GM23338 (cell line): Measurements from ENCODE around the gene LRP1B. TPM values are rescaled to one million over a fixed set of nuclear protein-coding genes. Genes with fewer than 3 reads are reported as not detected.

Experiments used
- ATAC-seq: fragments of 200-7000 bp; cut with Tn5 transposase; 3 replicates; pipeline ENCODE4 v1.9.1; 2020
- DNase-seq: peaks from one replicate; pipeline ENCODE4 v3.0.0-alpha.2; 2015; ENCODE audit warnings: low spot score
- H2AFZ ChIP-seq: fragments of 200-600 bp; sonication (generic); 2 replicates; pipeline ENCODE4 v1.8.0; 2016; ENCODE audit warnings: antibody characterized with exemption, mild to moderate bottlenecking, moderate library complexity
- H3F3A ChIP-seq: fragments of 200-600 bp; sonication (generic); replicated peaks from 2 replicates; pipeline ENCODE4 v1.8.0; 2017; ENCODE audit warnings: antibody characterized with exemption, mixed run types, low read depth
- H3K27ac ChIP-seq: fragments of 200-600 bp; sonication (generic); 2 replicates; pipeline ENCODE4 v1.6.1; 2016; ENCODE audit warnings: low read depth
- H3K27me3 ChIP-seq: fragments of 200-600 bp; sonication (generic); 2 replicates; pipeline ENCODE4 v1.8.0; 2016; ENCODE audit warnings: mild to moderate bottlenecking, mixed run types, moderate library complexity; ENCODE audit not compliant: insufficient read depth
- H3K36me3 ChIP-seq: fragments of 200-600 bp; sonication (generic); 2 replicates; pipeline ENCODE4 v1.8.0; 2016; ENCODE audit warnings: mild to moderate bottlenecking; ENCODE audit not compliant: insufficient read depth
- H3K4me1 ChIP-seq: fragments of 200-600 bp; sonication (generic); 2 replicates; pipeline ENCODE4 v1.8.0; 2016; ENCODE audit warnings: mild to moderate bottlenecking, moderate library complexity; ENCODE audit not compliant: insufficient read depth
- H3K4me2 ChIP-seq: fragments of 200-600 bp; sonication (generic); 2 replicates; pipeline ENCODE4 v1.7.1; 2017; ENCODE audit warnings: mixed run types
- H3K4me3 ChIP-seq: fragments of 200-600 bp; sonication (generic); 2 replicates; pipeline ENCODE4 v1.6.1; 2016; ENCODE audit warnings: mixed run types
- H3K79me2 ChIP-seq: fragments of 200-600 bp; sonication (generic); replicated peaks from 2 replicates; pipeline ENCODE4 v1.8.0; 2017; ENCODE audit warnings: mild to moderate bottlenecking; ENCODE audit not compliant: insufficient read depth
- H3K9me2 ChIP-seq: fragments of 200-600 bp; sonication (generic); 2 replicates; pipeline ENCODE4 v1.8.0; 2017; ENCODE audit not compliant: insufficient read depth
- H4K20me1 ChIP-seq: fragments of 200-600 bp; sonication (generic); replicated peaks from 2 replicates; pipeline ENCODE4 v1.8.0; 2017; ENCODE audit warnings: mild to moderate bottlenecking; ENCODE audit not compliant: insufficient read depth
- H3K27ac Mint-ChIP-seq: 2 replicates; pipeline ENCODE4 v1.8.0; 2020; ENCODE audit warnings: inconsistent platforms, mild to moderate bottlenecking, moderate library complexity, mixed read lengths
- H3K27me3 Mint-ChIP-seq: 3 replicates; pipeline ENCODE4 v1.8.0; 2022; ENCODE audit warnings: low read depth, mild to moderate bottlenecking, moderate library complexity, mixed read lengths, inconsistent platforms; ENCODE audit not compliant: insufficient read depth, poor library complexity
- H3K36me3 Mint-ChIP-seq: 3 replicates; pipeline ENCODE4 v1.8.0; 2021; ENCODE audit warnings: low read depth, mild to moderate bottlenecking, inconsistent platforms, moderate library complexity, mixed read lengths
- H3K4me1 Mint-ChIP-seq: 3 replicates; pipeline ENCODE4 v1.8.0; 2020; ENCODE audit warnings: mild to moderate bottlenecking, inconsistent platforms, mixed read lengths
- H3K4me3 Mint-ChIP-seq: 3 replicates; pipeline ENCODE4 v1.8.0; 2021; ENCODE audit warnings: moderate library complexity, mild to moderate bottlenecking, inconsistent platforms, mixed read lengths
- H3K9me3 Mint-ChIP-seq: 3 replicates; pipeline ENCODE4 v1.8.0; 2020; ENCODE audit warnings: moderate library complexity, mild to moderate bottlenecking, inconsistent platforms, mixed read lengths
- EZH2 ChIP-seq: fragments of 200-600 bp; sonication (generic); IDR thresholded peaks from one replicate; pipeline ENCODE4 v1.8.0; 2017; ENCODE audit warnings: antibody characterized with exemption, mild to moderate bottlenecking, low read depth; ENCODE audit not compliant: unreplicated experiment
- NANOG ChIP-seq: IDR thresholded peaks from 2 replicates; pipeline ENCODE4 v1.6.1; 2016; ENCODE audit warnings: antibody characterized with exemption, borderline replicate concordance
- ZNF331 ChIP-seq: fragments of 250-450 bp; sonication (Bioruptor Pico); IDR thresholded peaks from 2 replicates; pipeline ENCODE4 v1.5.0; 2020; ENCODE audit warnings: low read depth, mild to moderate bottlenecking, moderate library complexity
- polyA plus RNA-seq: library from polyadenylated mRNA; unstranded; fragments of >200 nt; fragmentation: Nextera tagmentation; extraction: Ambion mirVana; gene quantifications from 2 replicates; pipeline ENCODE4 v1.2.1, GENCODE V29; 2016
- total RNA-seq: library from RNA; depleted of rRNA; stranded (reverse); fragments of >200 nt; shearing (Covaris generic); gene quantifications from 2 replicates; pipeline ENCODE4 v1.2.3, GENCODE V29; 2014
- TF ChIP-seq, protein P1 (sequence below), 2 experiments: fragments of 200-600 bp in 1 of 2; sonication (generic) in 1 of 2; conservative IDR thresholded peaks; 2 replicates each; pipeline versions ENCODE4 v1.5.1 to v1.6.1; 2016 to 2017; ENCODE audit warnings: antibody characterized with exemption in 2 of 2, low read depth in 2 of 2, mild to moderate bottlenecking in 2 of 2, moderate library complexity in 1 of 2
- TF ChIP-seq, protein P2 (sequence below): fragments of 250-450 bp; sonication (Bioruptor Pico); IDR thresholded peaks from 2 replicates; pipeline ENCODE4 v1.5.0; 2020; ENCODE audit warnings: mild to moderate bottlenecking, moderate library complexity
- TF ChIP-seq, protein P3 (sequence below): IDR thresholded peaks from one replicate; pipeline ENCODE4 v1.6.1; 2018; ENCODE audit warnings: antibody characterized with exemption; ENCODE audit not compliant: unreplicated experiment

LRP1B gene
- total and polyA plus RNA-seq, 2 experiments from 2014 or later = 0.15 to 0.97 TPM

DNA sequence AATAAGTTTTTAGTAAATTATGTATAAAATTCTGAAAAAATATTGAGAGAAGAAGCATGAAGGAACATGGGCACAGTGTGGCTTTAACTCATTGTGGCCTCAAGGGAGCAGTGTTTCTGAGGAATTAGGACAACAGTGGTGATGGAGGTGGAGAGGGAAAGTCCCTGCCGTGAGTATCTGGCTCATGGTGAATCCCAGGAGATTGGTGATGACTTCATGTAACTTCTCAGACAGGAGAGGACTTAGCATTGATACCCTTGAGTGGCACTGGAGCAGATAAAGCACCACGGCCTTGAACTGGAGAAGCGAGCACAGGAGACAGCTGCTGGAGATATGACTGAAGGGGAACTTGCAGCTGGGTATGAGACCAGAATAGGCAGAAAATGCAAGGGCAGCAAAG, 35.0 kb upstream of the LRP1B start:
- Mint-ChIP-seq H3K4me1 (peaks cover 2% of the 10 kb centered on the region; the same call in 2 of the 3 replicates), H3K36me3 (no peaks in the 10 kb centered on the region), H3K27me3 (no peaks in the 10 kb centered on the region), H3K4me3 (no peak overlapping the region), H3K9me3 (no peaks in the 10 kb centered on the region), H3K27ac (no peak overlapping the region)
- H3K27me3 ChIP-seq = no peaks in the 10 kb centered on the region
- no peaks in the 10 kb centered on the region for H4K20me1 ChIP-seq
- H3K4me3 ChIP-seq = no peak overlapping the region
- no peaks in the 10 kb centered on the region for H3K4me1 ChIP-seq
- H3K79me2 ChIP-seq = no peaks in the 10 kb centered on the region
- DNase-seq (peak; percentile 76), ATAC-seq (peak; percentile 97)
- H3K4me2 ChIP-seq = no peak overlapping the region
- H2AFZ ChIP-seq = peak overlapping the region; percentile 20; the same call in 1 of the 2 replicates
- no peaks in the 10 kb centered on the region for H3K36me3 ChIP-seq
- no peaks in the 10 kb centered on the region for H3K9me2 ChIP-seq
- TF ChIP-seq, protein P1, sequence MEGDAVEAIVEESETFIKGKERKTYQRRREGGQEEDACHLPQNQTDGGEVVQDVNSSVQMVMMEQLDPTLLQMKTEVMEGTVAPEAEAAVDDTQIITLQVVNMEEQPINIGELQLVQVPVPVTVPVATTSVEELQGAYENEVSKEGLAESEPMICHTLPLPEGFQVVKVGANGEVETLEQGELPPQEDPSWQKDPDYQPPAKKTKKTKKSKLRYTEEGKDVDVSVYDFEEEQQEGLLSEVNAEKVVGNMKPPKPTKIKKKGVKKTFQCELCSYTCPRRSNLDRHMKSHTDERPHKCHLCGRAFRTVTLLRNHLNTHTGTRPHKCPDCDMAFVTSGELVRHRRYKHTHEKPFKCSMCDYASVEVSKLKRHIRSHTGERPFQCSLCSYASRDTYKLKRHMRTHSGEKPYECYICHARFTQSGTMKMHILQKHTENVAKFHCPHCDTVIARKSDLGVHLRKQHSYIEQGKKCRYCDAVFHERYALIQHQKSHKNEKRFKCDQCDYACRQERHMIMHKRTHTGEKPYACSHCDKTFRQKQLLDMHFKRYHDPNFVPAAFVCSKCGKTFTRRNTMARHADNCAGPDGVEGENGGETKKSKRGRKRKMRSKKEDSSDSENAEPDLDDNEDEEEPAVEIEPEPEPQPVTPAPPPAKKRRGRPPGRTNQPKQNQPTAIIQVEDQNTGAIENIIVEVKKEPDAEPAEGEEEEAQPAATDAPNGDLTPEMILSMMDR (conservative IDR thresholded peaks at IDR 0.05; ENCODE audit: low read depth in 2 of 2) = peak; percentile 65 to 83
- TF ChIP-seq, protein P2, sequence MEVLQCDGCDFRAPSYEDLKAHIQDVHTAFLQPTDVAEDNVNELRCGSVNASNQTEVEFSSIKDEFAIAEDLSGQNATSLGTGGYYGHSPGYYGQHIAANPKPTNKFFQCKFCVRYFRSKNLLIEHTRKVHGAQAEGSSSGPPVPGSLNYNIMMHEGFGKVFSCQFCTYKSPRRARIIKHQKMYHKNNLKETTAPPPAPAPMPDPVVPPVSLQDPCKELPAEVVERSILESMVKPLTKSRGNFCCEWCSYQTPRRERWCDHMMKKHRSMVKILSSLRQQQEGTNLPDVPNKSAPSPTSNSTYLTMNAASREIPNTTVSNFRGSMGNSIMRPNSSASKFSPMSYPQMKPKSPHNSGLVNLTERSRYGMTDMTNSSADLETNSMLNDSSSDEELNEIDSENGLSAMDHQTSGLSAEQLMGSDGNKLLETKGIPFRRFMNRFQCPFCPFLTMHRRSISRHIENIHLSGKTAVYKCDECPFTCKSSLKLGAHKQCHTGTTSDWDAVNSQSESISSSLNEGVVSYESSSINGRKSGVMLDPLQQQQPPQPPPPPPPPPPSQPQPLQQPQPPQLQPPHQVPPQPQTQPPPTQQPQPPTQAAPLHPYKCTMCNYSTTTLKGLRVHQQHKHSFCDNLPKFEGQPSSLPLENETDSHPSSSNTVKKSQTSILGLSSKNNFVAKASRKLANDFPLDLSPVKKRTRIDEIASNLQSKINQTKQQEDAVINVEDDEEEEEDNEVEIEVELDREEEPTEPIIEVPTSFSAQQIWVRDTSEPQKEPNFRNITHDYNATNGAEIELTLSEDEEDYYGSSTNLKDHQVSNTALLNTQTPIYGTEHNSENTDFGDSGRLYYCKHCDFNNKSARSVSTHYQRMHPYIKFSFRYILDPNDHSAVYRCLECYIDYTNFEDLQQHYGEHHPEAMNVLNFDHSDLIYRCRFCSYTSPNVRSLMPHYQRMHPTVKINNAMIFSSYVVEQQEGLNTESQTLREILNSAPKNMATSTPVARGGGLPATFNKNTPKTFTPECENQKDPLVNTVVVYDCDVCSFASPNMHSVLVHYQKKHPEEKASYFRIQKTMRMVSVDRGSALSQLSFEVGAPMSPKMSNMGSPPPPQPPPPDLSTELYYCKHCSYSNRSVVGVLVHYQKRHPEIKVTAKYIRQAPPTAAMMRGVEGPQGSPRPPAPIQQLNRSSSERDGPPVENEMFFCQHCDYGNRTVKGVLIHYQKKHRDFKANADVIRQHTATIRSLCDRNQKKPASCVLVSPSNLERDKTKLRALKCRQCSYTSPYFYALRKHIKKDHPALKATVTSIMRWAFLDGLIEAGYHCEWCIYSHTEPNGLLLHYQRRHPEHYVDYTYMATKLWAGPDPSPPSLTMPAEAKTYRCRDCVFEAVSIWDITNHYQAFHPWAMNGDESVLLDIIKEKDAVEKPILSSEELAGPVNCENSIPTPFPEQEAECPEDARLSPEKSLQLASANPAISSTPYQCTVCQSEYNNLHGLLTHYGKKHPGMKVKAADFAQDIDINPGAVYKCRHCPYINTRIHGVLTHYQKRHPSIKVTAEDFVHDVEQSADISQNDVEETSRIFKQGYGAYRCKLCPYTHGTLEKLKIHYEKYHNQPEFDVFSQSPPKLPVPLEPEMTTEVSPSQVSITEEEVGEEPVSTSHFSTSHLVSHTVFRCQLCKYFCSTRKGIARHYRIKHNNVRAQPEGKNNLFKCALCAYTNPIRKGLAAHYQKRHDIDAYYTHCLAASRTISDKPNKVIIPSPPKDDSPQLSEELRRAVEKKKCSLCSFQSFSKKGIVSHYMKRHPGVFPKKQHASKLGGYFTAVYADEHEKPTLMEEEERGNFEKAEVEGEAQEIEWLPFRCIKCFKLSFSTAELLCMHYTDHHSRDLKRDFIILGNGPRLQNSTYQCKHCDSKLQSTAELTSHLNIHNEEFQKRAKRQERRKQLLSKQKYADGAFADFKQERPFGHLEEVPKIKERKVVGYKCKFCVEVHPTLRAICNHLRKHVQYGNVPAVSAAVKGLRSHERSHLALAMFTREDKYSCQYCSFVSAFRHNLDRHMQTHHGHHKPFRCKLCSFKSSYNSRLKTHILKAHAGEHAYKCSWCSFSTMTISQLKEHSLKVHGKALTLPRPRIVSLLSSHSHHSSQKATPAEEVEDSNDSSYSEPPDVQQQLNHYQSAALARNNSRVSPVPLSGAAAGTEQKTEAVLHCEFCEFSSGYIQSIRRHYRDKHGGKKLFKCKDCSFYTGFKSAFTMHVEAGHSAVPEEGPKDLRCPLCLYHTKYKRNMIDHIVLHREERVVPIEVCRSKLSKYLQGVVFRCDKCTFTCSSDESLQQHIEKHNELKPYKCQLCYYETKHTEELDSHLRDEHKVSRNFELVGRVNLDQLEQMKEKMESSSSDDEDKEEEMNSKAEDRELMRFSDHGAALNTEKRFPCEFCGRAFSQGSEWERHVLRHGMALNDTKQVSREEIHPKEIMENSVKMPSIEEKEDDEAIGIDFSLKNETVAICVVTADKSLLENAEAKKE (CRISPR knock-in tag) = peak; percentile 18; the same call in 1 of the 2 replicates
- no peak for TF ChIP-seq EZH2
- H3K27ac ChIP-seq = no peak overlapping the region
- no peaks in the 10 kb centered on the region for H3F3A ChIP-seq

DNA sequence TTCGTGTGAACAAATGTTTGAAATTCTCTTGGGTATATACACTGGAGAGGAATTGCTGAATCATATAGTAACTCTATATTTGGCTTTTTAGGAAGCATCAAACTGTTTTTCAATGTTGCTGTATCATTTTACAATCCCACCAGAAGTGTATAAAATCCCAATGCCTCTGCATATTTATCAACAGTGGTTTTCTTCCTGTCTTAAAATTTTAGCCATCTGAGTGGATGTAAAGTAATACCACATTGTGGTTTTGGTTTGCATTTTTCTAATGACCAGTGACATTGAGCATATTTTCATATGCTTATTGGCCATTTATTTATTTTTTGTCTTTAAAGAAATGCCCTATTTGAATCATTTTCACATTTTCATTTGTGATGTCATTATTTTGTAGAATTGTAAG, 22.8 kb upstream of the LRP1B start:
- Mint-ChIP-seq H3K27ac (no peak overlapping the region), H3K27me3 (no peaks in the 10 kb centered on the region)
- no peak for DNase-seq

More for the DNA sequence above, 22.8 kb upstream of the LRP1B start:
- Histone ChIP-seq H3F3A (no peaks in the 10 kb centered on the region), H3K4me2 (no peak overlapping the region), H3K27ac (no peak overlapping the region), H3K4me3 (no peak overlapping the region), H4K20me1 (no peaks in the 10 kb centered on the region), H3K27me3 (no peaks in the 10 kb centered on the region), H3K4me1 (no peaks in the 10 kb centered on the region), H3K36me3 (no peaks in the 10 kb centered on the region), H2AFZ (no peak overlapping the region), H3K79me2 (no peaks in the 10 kb centered on the region), H3K9me2 (no peaks in the 10 kb centered on the region)
- no peak for ATAC-seq
- no peaks in the 10 kb centered on the region for H3K4me1 Mint-ChIP-seq
- TF ChIP-seq NANOG (no peak), ZNF331 (CRISPR knock-in tag) (no peak)
- TF ChIP-seq, protein P1 (conservative IDR thresholded peaks at IDR 0.05; ENCODE audit: low read depth in 2 of 2) = no peak
- TF ChIP-seq, protein P3, sequence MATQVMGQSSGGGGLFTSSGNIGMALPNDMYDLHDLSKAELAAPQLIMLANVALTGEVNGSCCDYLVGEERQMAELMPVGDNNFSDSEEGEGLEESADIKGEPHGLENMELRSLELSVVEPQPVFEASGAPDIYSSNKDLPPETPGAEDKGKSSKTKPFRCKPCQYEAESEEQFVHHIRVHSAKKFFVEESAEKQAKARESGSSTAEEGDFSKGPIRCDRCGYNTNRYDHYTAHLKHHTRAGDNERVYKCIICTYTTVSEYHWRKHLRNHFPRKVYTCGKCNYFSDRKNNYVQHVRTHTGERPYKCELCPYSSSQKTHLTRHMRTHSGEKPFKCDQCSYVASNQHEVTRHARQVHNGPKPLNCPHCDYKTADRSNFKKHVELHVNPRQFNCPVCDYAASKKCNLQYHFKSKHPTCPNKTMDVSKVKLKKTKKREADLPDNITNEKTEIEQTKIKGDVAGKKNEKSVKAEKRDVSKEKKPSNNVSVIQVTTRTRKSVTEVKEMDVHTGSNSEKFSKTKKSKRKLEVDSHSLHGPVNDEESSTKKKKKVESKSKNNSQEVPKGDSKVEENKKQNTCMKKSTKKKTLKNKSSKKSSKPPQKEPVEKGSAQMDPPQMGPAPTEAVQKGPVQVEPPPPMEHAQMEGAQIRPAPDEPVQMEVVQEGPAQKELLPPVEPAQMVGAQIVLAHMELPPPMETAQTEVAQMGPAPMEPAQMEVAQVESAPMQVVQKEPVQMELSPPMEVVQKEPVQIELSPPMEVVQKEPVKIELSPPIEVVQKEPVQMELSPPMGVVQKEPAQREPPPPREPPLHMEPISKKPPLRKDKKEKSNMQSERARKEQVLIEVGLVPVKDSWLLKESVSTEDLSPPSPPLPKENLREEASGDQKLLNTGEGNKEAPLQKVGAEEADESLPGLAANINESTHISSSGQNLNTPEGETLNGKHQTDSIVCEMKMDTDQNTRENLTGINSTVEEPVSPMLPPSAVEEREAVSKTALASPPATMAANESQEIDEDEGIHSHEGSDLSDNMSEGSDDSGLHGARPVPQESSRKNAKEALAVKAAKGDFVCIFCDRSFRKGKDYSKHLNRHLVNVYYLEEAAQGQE = no peak
- no peak overlapping the region for H3K4me3 Mint-ChIP-seq
- no peaks in the 10 kb centered on the region for H3K9me3 Mint-ChIP-seq
- no peaks in the 10 kb centered on the region for H3K36me3 Mint-ChIP-seq
